Psoas muscle (tissue), 8 donors: Measurements from ENCODE around the gene USP5. TPM values are rescaled to one million over a fixed set of nuclear protein-coding genes. Genes with fewer than 3 reads are reported as not detected.
"Not testable (repeated sequence)": the region's sequence is repeated elsewhere in the genome, so short reads cannot be mapped to it uniquely, and the experiment has no call there.

Source experiments
- ATAC-seq, 4 donors: fragments of 200-7000 bp; cut with Tn5 transposase; one replicate each; pipeline ENCODE4 v1.9.1; 2020; ENCODE audit warnings: moderate library complexity in 3 of 4, mild to moderate bottlenecking in 2 of 4
- DNase-seq, 2 donors: peaks; one replicate each; pipeline ENCODE4 v3.0.0-alpha.2; 2020
- H3K27ac ChIP-seq: fragments of 200-600 bp; one replicate; pipeline ENCODE4 v1.8.0; 2022
- H3K27me3 ChIP-seq, 3 donors: fragments of 200-600 bp in 1 of 3; one replicate each; pipeline versions ENCODE4 v1.6.1 to v1.8.0; 2013 to 2022; ENCODE audit warnings: low read length in 2 of 3, mild to moderate bottlenecking in 2 of 3, moderate library complexity in 1 of 3; ENCODE audit not compliant: insufficient read depth in 3 of 3
- H3K36me3 ChIP-seq, 2 donors: fragments of 200-600 bp in 1 of 2; one replicate each; pipeline versions ENCODE4 v1.6.1 to v1.8.0; 2013 to 2022; ENCODE audit warnings: low read depth in 1 of 2, mild to moderate bottlenecking in 1 of 2, moderate library complexity in 1 of 2; ENCODE audit not compliant: insufficient read depth in 1 of 2
- H3K4me1 ChIP-seq: fragments of 200-600 bp; one replicate; pipeline ENCODE4 v1.8.0; 2022
- H3K4me3 ChIP-seq: fragments of 200-600 bp; one replicate; pipeline ENCODE4 v1.8.0; 2022; ENCODE audit warnings: mild to moderate bottlenecking
- H3K9me3 ChIP-seq: fragments of 200-600 bp; one replicate; pipeline ENCODE4 v1.8.0; 2022
- WGBS, 3 donors: extraction: QIAGEN DNeasy Blood & Tissue Kit; methylation state at CpG; one replicate each; pipeline versions ENCODE4 v1.1.6 to v1.1.7; 2013; 5-methylcytosine and 5-hydroxymethylcytosine counted together
- intact Hi-C, 2 donors: fragments of 100-400 bp; cut with DNase I; formaldehyde crosslinking; loops; one replicate each; pipeline versions ENCODE4 v1.11.0 to v1.14.2; 2022
- polyA plus RNA-seq, 3 donors: library from polyadenylated mRNA; stranded (reverse); fragments of 200-250 nt; gene quantifications; one replicate each; pipeline ENCODE4 v1.2.3, GENCODE V29; 2013
- total RNA-seq, 4 donors: library from RNA; stranded (reverse); fragmentation: NEBNext Ultra II Directional in 2 of 4; extraction: Animal tissue kit (Norgen Biotek cat#: 25700) in 2 of 4; gene quantifications; one replicate each; pipeline versions ENCODE4 v1.2.1 to v1.2.4, GENCODE V29; 2021 to 2023
- TF ChIP-seq, protein P1 (sequence below): fragments of 200-600 bp; IDR thresholded peaks from one replicate; pipeline ENCODE4 v1.8.0; 2022; ENCODE audit warnings: antibody characterized with exemption
- donor health status: healthy with polysubstance abuse.
- donor health status: DM: no; HTN: no; CAD: no; lungs with moderate emphysema.
- donor health status: Bipolar disorder and iron deficiency.
- donor health status: healthy.
- donor health status: DM: yes; HTN: yes; CAD: no.
- donor health status: DM: no; HTN: no; CAD: no.
- donor health status: DM: no; HTN: no; CAD: no.
- donor health status: DM: yes; HTN: yes; CAD: no.

Gene USP5
- total and polyA plus RNA-seq, 7 donors, result 43.1 to 127 (median 98.1) TPM

DNA sequence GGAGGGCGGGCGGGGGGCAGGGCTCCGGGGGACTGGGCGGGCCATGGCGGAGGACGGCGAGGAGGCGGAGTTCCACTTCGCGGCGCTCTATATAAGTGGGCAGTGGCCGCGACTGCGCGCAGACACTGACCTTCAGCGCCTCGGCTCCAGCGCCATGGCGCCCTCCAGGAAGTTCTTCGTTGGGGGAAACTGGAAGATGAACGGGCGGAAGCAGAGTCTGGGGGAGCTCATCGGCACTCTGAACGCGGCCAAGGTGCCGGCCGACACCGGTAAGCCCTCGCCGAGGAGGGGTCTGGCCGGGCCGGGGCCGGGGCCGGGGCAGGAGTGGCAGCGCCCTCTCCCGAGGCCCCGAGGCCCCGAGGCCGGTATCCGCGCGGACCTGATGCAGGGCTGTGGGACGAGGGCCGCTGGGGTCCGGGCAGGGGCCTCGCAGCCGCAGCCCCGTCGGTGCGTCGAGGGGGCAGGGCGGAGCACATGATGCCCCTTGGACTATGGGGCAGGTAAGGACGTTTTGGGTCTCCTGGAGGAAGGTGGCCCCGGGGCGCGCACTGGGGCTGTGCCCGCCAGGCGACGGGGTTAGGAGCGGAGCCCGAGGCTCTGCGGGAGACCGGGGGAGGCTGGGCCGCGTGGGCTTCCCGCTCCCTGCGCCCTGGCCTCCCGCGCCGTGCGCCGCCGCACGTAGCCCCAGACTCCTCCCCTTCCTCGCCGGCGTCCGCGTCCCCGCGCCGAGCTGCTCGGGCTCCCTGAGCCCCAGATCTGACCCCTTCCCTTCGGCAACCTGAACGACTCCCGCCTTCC, 15.7 kb downstream of the USP5 start, which contains the start of gene TPI1:
Gene TPI1 (plus strand): TSS at position 119 of the 798 bp plus-strand sequence. CDS start 36 bp downstream, at position 155.
- Histone ChIP-seq H3K4me3 (peak within 1 kb of the TSS; percentile 94), H3K36me3 (peaks cover 7 to 68% of the 10 kb centered on the region in 2 donors), H3K4me1 (peaks cover 35% of the 10 kb centered on the region), H3K27me3 (no peaks in the 10 kb centered on the region), H3K27ac (peak within 1 kb of the TSS; percentile 97), H3K9me3 (no peaks in the 10 kb centered on the region)
- ATAC-seq (peak; percentile 84 to 88 (median 86)), DNase-seq (peak; percentile 87 to 94)
- WGBS, 3 donors, result 0 to 1% (median 0%) methylated on average over 40 to 86 of the region's 86 CpGs
- intact Hi-C loops, result loop anchor here in 1 of 2 donors (5.0 to 10.0 kb wide), 2 partner anchors 70 to 247 kb away; no protein-coding TSS in a partner anchor
- TF ChIP-seq, protein P1, sequence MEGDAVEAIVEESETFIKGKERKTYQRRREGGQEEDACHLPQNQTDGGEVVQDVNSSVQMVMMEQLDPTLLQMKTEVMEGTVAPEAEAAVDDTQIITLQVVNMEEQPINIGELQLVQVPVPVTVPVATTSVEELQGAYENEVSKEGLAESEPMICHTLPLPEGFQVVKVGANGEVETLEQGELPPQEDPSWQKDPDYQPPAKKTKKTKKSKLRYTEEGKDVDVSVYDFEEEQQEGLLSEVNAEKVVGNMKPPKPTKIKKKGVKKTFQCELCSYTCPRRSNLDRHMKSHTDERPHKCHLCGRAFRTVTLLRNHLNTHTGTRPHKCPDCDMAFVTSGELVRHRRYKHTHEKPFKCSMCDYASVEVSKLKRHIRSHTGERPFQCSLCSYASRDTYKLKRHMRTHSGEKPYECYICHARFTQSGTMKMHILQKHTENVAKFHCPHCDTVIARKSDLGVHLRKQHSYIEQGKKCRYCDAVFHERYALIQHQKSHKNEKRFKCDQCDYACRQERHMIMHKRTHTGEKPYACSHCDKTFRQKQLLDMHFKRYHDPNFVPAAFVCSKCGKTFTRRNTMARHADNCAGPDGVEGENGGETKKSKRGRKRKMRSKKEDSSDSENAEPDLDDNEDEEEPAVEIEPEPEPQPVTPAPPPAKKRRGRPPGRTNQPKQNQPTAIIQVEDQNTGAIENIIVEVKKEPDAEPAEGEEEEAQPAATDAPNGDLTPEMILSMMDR, result no peak

DNA sequence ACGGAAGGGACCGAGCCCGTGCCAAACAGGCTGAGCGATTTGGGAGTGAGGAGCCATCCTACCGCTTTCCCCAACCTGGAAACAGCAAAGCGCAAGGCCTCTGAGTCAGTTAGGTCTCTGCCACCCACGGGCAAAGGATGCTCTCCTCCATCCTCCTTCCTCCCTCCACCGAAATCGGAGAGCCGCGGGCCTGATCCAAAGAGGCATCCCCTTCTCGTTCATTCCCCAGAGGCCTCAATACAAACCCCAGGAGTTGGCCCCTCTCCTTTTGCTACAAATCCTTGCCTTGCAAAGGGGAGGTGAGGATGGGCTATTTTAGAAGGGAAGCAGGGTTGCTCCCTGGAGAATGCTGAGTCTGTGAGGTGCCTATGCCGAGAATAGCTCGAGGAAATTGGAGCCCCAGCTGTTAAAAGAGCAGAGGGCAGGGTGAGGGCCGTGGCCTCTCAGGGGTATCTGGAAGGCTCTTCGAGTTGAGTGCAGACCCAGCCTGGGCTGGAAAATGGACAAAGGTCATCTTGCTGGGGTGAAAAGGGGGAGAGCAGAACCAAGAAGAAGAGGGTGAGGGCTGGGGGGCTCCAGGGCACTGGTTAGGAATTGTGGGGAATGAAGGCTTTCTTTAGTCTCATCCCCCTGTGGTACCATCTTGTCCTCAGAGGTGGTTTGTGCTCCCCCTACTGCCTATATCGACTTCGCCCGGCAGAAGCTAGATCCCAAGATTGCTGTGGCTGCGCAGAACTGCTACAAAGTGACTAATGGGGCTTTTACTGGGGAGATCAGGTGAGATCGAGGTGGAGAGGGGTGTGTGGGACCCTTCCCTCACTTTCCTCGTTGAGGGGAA, 16.5 kb downstream of the USP5 start:
- no peak for DNase-seq
- peak in 3 of 4 donors; percentile 12 to 23 (median 13) for ATAC-seq
- H3K27ac ChIP-seq, result peak overlapping the region; percentile 97
- H3K9me3 ChIP-seq, result no peaks in the 10 kb centered on the region
- peaks cover 35% of the 10 kb centered on the region for H3K4me1 ChIP-seq
- peaks cover 6 to 59% of the 10 kb centered on the region in 2 donors for H3K36me3 ChIP-seq
- peak overlapping the region; percentile 94 for H3K4me3 ChIP-seq
- intact Hi-C loops, result loop anchor here in 1 of 2 donors (5.0 to 10.0 kb wide), 2 partner anchors 69 to 246 kb away; no protein-coding TSS in a partner anchor
- H3K27me3 ChIP-seq, result no peaks in the 10 kb centered on the region
- TF ChIP-seq, protein P1, result no peak
- WGBS, 3 donors, result 8 to 11% (median 9%) methylated on average over 22 of the region's 22 CpGs

DNA sequence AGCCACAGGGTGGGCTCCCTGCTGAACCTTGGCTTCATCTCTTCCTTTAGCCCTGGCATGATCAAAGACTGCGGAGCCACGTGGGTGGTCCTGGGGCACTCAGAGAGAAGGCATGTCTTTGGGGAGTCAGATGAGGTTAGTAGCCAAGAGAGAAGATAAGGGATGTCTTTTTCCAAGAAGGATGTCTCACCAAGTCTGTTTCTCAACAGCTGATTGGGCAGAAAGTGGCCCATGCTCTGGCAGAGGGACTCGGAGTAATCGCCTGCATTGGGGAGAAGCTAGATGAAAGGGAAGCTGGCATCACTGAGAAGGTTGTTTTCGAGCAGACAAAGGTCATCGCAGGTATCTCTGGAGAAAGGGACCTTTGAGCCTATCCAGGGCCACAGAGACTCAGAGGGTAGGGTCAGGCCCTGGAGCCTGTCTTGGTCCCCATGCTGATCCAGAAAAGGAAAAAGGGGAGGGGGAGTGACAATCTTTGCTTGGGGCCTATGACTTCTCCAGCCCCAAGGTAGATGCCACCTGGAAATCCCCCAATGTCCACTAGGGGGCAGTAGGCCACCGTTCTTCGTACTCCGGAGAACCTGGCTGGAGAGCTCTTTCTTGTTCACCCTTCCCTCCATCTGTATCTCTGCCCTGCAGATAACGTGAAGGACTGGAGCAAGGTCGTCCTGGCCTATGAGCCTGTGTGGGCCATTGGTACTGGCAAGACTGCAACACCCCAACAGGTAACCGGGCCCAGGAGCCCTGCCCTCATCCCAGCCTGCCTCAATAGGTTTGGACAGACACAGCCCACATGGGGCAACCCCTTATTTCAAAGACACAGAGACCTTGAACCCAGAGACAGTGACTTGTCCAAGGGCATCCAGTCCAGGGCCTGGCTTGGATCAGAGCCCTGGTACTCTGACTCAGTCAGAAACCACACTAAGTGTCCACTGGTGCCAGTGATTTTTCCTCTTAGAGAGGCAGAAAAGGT, 17.4 kb downstream of the USP5 start:
- no peaks in the 10 kb centered on the region for H3K27me3 ChIP-seq
- ATAC-seq, result peak; percentile 10 to 40 (median 32)
- H3K36me3 ChIP-seq, result peaks cover 4 to 50% of the 10 kb centered on the region in 2 donors
- peak overlapping the region; percentile 97 for H3K27ac ChIP-seq
- H3K4me1 ChIP-seq, result peaks cover 35% of the 10 kb centered on the region
- 26 to 32% (median 28%) methylated on average over 12 of the region's 12 CpGs for WGBS, 3 donors
- intact Hi-C loops, result loop anchor here in 1 of 2 donors (5.0 to 10.0 kb wide), 2 partner anchors 68 to 245 kb away; no protein-coding TSS in a partner anchor
- TF ChIP-seq, protein P1, result peak; percentile 91
- no peaks in the 10 kb centered on the region for H3K9me3 ChIP-seq
- peak overlapping the region; percentile 94 for H3K4me3 ChIP-seq
- peak; percentile 72 to 85 for DNase-seq

DNA sequence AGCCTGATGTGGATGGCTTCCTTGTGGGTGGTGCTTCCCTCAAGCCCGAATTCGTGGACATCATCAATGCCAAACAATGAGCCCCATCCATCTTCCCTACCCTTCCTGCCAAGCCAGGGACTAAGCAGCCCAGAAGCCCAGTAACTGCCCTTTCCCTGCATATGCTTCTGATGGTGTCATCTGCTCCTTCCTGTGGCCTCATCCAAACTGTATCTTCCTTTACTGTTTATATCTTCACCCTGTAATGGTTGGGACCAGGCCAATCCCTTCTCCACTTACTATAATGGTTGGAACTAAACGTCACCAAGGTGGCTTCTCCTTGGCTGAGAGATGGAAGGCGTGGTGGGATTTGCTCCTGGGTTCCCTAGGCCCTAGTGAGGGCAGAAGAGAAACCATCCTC, 18.4 kb downstream of the USP5 start:
- H3K27ac ChIP-seq, result peak overlapping the region; percentile 12
- WGBS, 3 donors, result 22 to 67% (median 30%) methylated on average over 3 to 4 of the region's 4 CpGs
- H3K4me3 ChIP-seq, result peak overlapping the region; percentile 12
- peaks cover 4 to 41% of the 10 kb centered on the region in 2 donors for H3K36me3 ChIP-seq
- DNase-seq, ATAC-seq, intact Hi-C loops, H3K27me3 ChIP-seq, H3K9me3 ChIP-seq: not testable (repeated sequence)
- peaks cover 35% of the 10 kb centered on the region for H3K4me1 ChIP-seq
